Tibial nerve (tissue), 4 donors: Measurements from ENCODE around the gene SMIM20. TPM values are rescaled to one million over a fixed set of nuclear protein-coding genes. Genes with fewer than 3 reads are reported as not detected.

Source experiments
- DNase-seq, 2 donors: peaks; one replicate each; pipeline ENCODE4 v3.0.0-alpha.2; 2019; ENCODE audit warnings: low spot score in 2 of 2
- H3K27ac ChIP-seq, 4 donors: fragments of 200-600 bp; sonication (generic) in 3 of 4; one replicate each; pipeline ENCODE4 v1.5.1; 2017 to 2019; ENCODE audit warnings: mild to moderate bottlenecking in 1 of 4
- H3K27me3 ChIP-seq, 2 donors: fragments of 200-600 bp; sonication (generic) in 1 of 2; one replicate each; pipeline versions ENCODE4 v1.5.1 to v1.6.0; 2017 to 2019
- H3K36me3 ChIP-seq, 3 donors: fragments of 200-600 bp; sonication (generic); one replicate each; pipeline ENCODE4 v1.5.1; 2018 to 2019
- H3K4me1 ChIP-seq, 4 donors: fragments of 200-600 bp; sonication (generic) in 3 of 4; one replicate each; pipeline ENCODE4 v1.5.1; 2017 to 2019
- H3K4me3 ChIP-seq, 4 donors: fragments of 200-600 bp; sonication (generic) in 3 of 4; one replicate each; pipeline ENCODE4 v1.5.1; 2017 to 2019; ENCODE audit warnings: mild to moderate bottlenecking in 1 of 4, moderate library complexity in 1 of 4
- H3K9me3 ChIP-seq, 4 donors: fragments of 200-600 bp; sonication (generic) in 3 of 4; one replicate each; pipeline ENCODE4 v1.5.1; 2017 to 2019
- EP300 ChIP-seq, 2 donors: sonication (generic); formaldehyde crosslinking; IDR thresholded peaks; one replicate each; pipeline ENCODE4 v1.6.1; 2017; ENCODE audit warnings: antibody characterized with exemption in 2 of 2, mild to moderate bottlenecking in 1 of 2
- POLR2A ChIP-seq, 2 donors: fragments of 450-650 bp; IDR thresholded peaks; one replicate each; pipeline ENCODE4 v1.6.1; 2017; ENCODE audit warnings: antibody characterized with exemption in 2 of 2, mild to moderate bottlenecking in 2 of 2, moderate library complexity in 2 of 2
- WGBS, 2 donors: methylation state at CpG; one replicate each; pipeline ENCODE4 v1.1.5; 2018; 5-methylcytosine and 5-hydroxymethylcytosine counted together
- total RNA-seq, 4 donors: library from RNA; depleted of rRNA; stranded (reverse); fragments of >200 nt; gene quantifications; one replicate each; pipeline ENCODE4 v1.1.0, GENCODE V29; 2016
- TF ChIP-seq, protein P1 (sequence below), 5 experiments: fragments of 200-600 bp in 3 of 5; fragments of 450-650 bp in 2 of 5; sonication (generic) in 3 of 5; IDR thresholded peaks; one replicate each; pipeline ENCODE4 v1.5.1; 2016 to 2019; ENCODE audit warnings: antibody characterized with exemption in 5 of 5, mild to moderate bottlenecking in 3 of 5, moderate library complexity in 2 of 5

Gene SMIM20
- total RNA-seq, 4 donors from 2014 or later: 14.7 to 31.0 (median 20.9) TPM

DNA sequence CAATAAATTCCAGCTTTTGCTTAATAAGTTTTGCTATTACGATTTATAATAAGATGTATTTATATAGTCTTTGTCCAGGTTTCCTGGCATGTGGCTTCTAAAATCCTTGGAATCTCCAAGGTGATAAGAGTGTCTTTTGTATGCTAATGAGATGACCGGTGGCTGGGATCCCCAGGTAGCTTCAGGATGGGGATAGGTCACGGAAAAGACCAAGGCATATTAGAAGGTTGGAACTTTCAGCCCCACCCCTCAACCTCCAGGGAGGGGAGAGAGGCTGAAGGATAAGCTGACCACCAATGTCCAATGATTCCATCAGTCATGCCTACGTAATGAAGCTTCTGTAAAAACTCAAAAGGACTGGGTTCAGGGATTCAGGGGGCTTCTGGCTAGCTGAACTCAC, 41.7 kb downstream of the SMIM20 start:
- DNase-seq: no peak
- Histone ChIP-seq H3K4me3 (no peak overlapping the region), H3K4me1 (peaks cover 0 to 6% (median 0%) of the 10 kb centered on the region in 4 donors), H3K36me3 (no peaks in the 10 kb centered on the region), H3K9me3 (no peaks in the 10 kb centered on the region), H3K27me3 (no peaks in the 10 kb centered on the region), H3K27ac (no peak overlapping the region)
- TF ChIP-seq, protein P1, sequence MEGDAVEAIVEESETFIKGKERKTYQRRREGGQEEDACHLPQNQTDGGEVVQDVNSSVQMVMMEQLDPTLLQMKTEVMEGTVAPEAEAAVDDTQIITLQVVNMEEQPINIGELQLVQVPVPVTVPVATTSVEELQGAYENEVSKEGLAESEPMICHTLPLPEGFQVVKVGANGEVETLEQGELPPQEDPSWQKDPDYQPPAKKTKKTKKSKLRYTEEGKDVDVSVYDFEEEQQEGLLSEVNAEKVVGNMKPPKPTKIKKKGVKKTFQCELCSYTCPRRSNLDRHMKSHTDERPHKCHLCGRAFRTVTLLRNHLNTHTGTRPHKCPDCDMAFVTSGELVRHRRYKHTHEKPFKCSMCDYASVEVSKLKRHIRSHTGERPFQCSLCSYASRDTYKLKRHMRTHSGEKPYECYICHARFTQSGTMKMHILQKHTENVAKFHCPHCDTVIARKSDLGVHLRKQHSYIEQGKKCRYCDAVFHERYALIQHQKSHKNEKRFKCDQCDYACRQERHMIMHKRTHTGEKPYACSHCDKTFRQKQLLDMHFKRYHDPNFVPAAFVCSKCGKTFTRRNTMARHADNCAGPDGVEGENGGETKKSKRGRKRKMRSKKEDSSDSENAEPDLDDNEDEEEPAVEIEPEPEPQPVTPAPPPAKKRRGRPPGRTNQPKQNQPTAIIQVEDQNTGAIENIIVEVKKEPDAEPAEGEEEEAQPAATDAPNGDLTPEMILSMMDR (IDR thresholded peaks at IDR 0.05): no peak
- no peak for TF ChIP-seq EP300 (IDR thresholded peaks at IDR 0.05)
- TF ChIP-seq POLR2A (IDR thresholded peaks at IDR 0.05): no peak
- 60 to 73% methylated on average over 4 of the region's 4 CpGs for WGBS, 2 donors

DNA sequence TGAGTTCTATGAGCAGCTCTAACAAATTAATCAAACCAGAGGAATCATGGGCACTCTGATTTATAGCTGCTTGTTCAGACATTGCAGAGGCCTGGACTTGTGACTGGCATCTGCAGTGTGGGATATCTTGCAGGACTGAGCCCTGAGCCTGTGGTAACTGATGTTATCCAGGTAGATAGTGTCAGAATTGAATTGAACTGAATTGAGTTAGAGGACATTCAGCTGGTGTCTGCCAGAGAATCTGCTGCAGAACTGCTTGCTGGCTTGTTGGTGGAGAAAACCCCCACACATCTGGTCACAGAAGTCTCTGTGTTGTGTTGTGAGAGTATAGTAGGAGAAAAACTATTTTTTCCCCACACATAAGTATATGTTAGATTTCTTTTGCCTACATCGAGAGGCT, 42.2 kb downstream of the SMIM20 start:
- no peaks in the 10 kb centered on the region for H3K27me3 ChIP-seq
- DNase-seq: no peak
- no peaks in the 10 kb centered on the region for H3K9me3 ChIP-seq
- H3K4me3 ChIP-seq: no peak overlapping the region
- no peak overlapping the region for H3K27ac ChIP-seq
- H3K4me1 ChIP-seq: peaks cover 0 to 6% (median 0%) of the 10 kb centered on the region in 4 donors
- 79 to 81% methylated on average over 1 of the region's 1 CpG for WGBS, 2 donors
- no peaks in the 10 kb centered on the region for H3K36me3 ChIP-seq
- TF ChIP-seq POLR2A (IDR thresholded peaks at IDR 0.05): no peak
- no peak for TF ChIP-seq EP300 (IDR thresholded peaks at IDR 0.05)
- TF ChIP-seq, protein P1 (IDR thresholded peaks at IDR 0.05): no peak

DNA sequence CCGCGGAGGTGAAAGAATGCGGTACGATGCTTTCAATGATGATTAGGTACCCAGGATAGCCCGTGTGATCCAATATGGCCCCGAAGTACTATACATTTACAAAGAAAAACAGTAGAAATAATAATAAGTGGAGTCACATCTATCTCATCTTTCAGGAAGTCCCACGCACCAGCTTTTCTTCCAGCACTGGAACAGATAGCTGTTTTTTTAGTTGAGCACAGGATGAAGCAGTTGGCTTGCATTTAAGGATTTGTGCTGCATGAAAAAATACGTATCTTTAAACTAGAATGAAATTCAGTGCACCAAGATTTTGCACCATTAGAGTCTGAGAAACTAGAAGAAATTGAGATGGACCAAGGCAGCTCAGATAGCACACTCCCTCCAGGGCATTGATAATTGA, 44.1 kb downstream of the SMIM20 start:
- 83 to 84% methylated on average over 8 of the region's 8 CpGs for WGBS, 2 donors
- Histone ChIP-seq H3K4me1 (peaks cover 0 to 6% (median 0%) of the 10 kb centered on the region in 4 donors), H3K27me3 (no peaks in the 10 kb centered on the region), H3K9me3 (no peaks in the 10 kb centered on the region), H3K36me3 (no peaks in the 10 kb centered on the region), H3K27ac (no peak overlapping the region), H3K4me3 (no peak overlapping the region)
- TF ChIP-seq, protein P1 (IDR thresholded peaks at IDR 0.05): no peak
- TF ChIP-seq POLR2A (IDR thresholded peaks at IDR 0.05): no peak
- no peak for TF ChIP-seq EP300 (IDR thresholded peaks at IDR 0.05)
- DNase-seq: no peak

DNA sequence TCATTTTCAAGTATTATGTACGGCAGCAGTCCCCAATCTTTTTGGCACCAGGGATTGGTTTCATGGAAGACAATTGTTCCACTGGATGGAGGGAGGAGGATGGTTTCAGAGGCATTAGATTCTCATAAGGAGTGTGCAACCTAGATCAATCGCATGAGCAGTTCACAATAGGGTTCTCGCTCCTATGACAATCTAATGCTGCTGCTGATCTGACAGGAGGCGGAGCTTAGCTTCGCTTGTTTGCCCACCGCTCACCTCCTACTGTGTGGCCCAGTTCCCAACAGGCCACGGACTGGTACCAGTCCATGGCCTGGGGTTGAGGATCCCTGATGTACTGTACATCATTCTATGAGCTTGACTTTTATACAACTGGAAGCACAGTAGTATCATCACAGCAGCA, 48.4 kb downstream of the SMIM20 start:
- H3K27me3 ChIP-seq: no peaks in the 10 kb centered on the region
- no peak for DNase-seq
- H3K4me3 ChIP-seq: no peak overlapping the region
- WGBS, 2 donors: 91 to 95% methylated on average over 7 of the region's 7 CpGs
- H3K36me3 ChIP-seq: no peaks in the 10 kb centered on the region
- TF ChIP-seq POLR2A (IDR thresholded peaks at IDR 0.05) (no peak), EP300 (IDR thresholded peaks at IDR 0.05) (no peak)
- TF ChIP-seq, protein P1 (IDR thresholded peaks at IDR 0.05): no peak
- H3K27ac ChIP-seq: no peak overlapping the region
- no peaks in the 10 kb centered on the region for H3K9me3 ChIP-seq
- no peaks in the 10 kb centered on the region for H3K4me1 ChIP-seq

DNA sequence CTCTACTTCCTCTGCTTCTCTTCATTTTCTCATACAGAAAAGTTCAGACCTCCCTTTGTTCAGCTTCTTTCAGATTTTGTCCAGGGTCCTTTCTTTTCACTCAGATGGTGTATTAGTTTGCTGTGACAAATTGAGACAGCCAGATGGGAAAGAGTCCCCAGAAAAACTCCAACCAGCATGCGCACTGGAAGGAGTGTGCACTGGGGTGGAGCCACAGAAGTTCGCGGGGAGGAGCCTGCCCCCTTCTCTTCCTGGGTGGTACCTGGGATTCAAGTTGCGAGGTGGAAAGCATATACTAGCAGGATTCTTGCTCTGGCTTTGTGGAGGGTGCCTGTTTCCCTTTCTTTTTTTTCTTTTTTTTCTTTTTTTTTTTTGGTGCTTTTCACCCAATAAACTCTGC, 51.6 kb downstream of the SMIM20 start:
- WGBS, 2 donors: 72 to 73% methylated on average over 4 of the region's 4 CpGs
- H3K36me3 ChIP-seq: no peaks in the 10 kb centered on the region
- TF ChIP-seq, protein P1 (IDR thresholded peaks at IDR 0.05): no peak
- TF ChIP-seq EP300 (IDR thresholded peaks at IDR 0.05) (no peak), POLR2A (IDR thresholded peaks at IDR 0.05) (no peak)
- H3K9me3 ChIP-seq: no peaks in the 10 kb centered on the region
- H3K4me1 ChIP-seq: peaks cover 0 to 6% (median 0%) of the 10 kb centered on the region in 4 donors
- H3K4me3 ChIP-seq: no peak overlapping the region
- no peaks in the 10 kb centered on the region for H3K27me3 ChIP-seq
- DNase-seq: no peak
- H3K27ac ChIP-seq: no peak overlapping the region
